GM12873 (cell line): ENCODE data around the gene FSTL4.

Experiments
- CTCF ChIP-seq: IDR thresholded peaks from 2 replicates; pipeline ENCODE4 v1.5.1; 2012; ENCODE audit warnings: low read depth, mild to moderate bottlenecking, moderate library complexity, low read length, control low read depth; ENCODE audit not compliant: insufficient read depth; ENCODE audit errors: missing control alignments

The FSTL4 gene

GRCh38 chr5:133534566-133534965 is 77.8 kb downstream of the FSTL4 start:
- TF ChIP-seq CTCF = no peak

DNA sequence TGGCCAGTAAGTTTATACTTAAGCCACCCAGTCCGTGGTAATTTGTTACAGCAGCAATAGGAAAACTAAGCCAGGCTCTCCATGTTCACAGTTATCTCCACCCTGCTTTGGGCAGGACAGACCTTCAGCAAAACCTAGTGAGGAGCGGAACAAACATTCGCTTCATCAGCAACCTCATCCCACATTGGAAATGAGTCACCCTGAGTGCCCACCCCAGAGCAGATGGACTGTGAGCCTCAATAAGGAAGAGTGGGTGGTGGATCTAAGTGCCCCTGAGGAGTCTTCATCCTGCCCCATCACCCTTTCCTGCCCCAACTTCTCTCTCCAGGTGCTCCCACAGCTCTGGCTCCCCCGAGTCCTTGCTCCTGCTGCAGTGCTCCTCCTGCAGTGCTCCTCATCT is 78.8 kb downstream of the FSTL4 start:
- TF ChIP-seq CTCF = no peak

DNA sequence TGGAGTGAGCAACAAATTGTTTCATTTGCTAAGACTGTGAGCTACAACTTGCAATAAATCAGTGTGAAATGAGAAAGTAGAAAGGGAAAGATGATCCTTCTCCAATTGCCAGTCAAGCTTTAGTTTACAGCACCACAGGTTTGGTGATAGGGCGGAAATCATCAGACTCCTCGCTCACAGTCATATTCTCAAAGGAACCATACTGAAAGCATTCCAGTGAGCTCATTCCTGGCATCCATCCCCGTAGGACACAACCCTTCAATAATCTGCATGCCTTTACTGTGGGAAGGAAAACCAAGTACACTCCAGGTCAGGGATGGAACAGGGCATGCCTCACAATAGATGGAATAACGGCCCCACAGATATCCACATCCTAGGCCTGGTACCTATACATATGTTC is 80.7 kb downstream of the FSTL4 start:
- TF ChIP-seq CTCF = no peak

DNA sequence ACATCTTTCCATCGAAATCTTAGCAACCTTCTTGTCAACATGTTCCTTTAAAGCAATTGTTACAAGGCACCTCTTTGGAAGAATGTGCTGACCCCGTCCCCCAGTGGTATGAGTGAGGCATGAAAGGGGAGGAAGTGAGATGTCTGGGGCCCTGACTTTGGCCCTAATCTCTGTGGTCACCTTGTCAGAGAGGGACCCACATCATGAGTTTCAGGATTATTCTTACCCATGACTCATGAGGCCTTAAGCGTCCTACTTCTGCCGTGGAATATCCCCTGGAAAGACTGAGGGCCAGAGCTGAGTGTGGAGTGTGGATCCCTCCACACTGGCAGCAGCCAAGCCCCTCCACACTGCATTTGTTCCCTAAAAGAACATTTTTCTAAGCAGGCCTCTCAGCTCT is 81.2 kb downstream of the FSTL4 start:
- no peak for TF ChIP-seq CTCF

GRCh38 chr5:133530270-133530669 is 82.1 kb downstream of the FSTL4 start:
- TF ChIP-seq CTCF = no peak

GRCh38 chr5:133528841-133529240 is 83.5 kb downstream of the FSTL4 start:
- no peak for TF ChIP-seq CTCF

- TF ChIP-seq CTCF = no peak
Observed at GRCh38 chr5:133527311-133527710, 85.0 kb downstream of the FSTL4 start.

GRCh38 chr5:133526368-133526767 is 86.0 kb downstream of the FSTL4 start:
- TF ChIP-seq CTCF = no peak
